Coronary artery (tissue), 2 donors: ENCODE data around the gene PPIH.
"Not testable (repeated sequence)": the region's sequence is repeated elsewhere in the genome, so short reads cannot be mapped to it uniquely, and the experiment has no call there.

Source experiments
- DNase-seq: peaks from one replicate; pipeline ENCODE4 v3.0.0-alpha.2; 2017; ENCODE audit warnings: low spot score
- H3K27ac ChIP-seq, 2 donors: fragments of 200-600 bp; sonication (generic); one replicate each; pipeline ENCODE4 v1.5.1; 2016 to 2019
- H3K4me3 ChIP-seq: fragments of 200-600 bp; sonication (generic); 2 replicates; pipeline ENCODE4 v1.5.1; 2016; ENCODE audit warnings: mild to moderate bottlenecking, moderate library complexity
- TF ChIP-seq, protein P1 (sequence below): fragments of 200-600 bp; sonication (generic); IDR thresholded peaks from one replicate; pipeline ENCODE4 v1.5.1; 2019; ENCODE audit warnings: antibody characterized with exemption

PPIH gene

DNA sequence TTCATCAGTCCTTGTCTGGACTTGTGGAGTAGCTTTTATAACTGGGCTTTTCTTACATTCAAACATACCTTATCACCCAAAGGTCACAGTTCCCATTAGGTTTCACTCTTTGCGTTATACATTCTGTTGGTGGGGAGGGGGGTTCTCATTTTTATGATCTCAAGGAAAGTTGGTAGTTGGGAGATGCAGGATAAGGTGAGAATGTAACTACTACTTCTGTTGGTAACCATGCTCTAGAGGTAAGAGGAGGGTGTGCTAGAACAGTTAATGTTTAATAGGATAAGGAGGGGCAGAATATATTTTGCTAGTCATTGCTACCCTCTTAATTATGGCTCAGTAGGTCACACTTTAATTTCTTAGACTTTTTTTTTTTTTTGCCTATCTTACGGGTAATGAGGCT is 34.7 kb downstream of the PPIH start:
- Histone ChIP-seq H3K4me3 (no peak overlapping the region), H3K27ac (no peak overlapping the region)
- TF ChIP-seq, protein P1, sequence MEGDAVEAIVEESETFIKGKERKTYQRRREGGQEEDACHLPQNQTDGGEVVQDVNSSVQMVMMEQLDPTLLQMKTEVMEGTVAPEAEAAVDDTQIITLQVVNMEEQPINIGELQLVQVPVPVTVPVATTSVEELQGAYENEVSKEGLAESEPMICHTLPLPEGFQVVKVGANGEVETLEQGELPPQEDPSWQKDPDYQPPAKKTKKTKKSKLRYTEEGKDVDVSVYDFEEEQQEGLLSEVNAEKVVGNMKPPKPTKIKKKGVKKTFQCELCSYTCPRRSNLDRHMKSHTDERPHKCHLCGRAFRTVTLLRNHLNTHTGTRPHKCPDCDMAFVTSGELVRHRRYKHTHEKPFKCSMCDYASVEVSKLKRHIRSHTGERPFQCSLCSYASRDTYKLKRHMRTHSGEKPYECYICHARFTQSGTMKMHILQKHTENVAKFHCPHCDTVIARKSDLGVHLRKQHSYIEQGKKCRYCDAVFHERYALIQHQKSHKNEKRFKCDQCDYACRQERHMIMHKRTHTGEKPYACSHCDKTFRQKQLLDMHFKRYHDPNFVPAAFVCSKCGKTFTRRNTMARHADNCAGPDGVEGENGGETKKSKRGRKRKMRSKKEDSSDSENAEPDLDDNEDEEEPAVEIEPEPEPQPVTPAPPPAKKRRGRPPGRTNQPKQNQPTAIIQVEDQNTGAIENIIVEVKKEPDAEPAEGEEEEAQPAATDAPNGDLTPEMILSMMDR, result no peak
- DNase-seq, result no peak

DNA sequence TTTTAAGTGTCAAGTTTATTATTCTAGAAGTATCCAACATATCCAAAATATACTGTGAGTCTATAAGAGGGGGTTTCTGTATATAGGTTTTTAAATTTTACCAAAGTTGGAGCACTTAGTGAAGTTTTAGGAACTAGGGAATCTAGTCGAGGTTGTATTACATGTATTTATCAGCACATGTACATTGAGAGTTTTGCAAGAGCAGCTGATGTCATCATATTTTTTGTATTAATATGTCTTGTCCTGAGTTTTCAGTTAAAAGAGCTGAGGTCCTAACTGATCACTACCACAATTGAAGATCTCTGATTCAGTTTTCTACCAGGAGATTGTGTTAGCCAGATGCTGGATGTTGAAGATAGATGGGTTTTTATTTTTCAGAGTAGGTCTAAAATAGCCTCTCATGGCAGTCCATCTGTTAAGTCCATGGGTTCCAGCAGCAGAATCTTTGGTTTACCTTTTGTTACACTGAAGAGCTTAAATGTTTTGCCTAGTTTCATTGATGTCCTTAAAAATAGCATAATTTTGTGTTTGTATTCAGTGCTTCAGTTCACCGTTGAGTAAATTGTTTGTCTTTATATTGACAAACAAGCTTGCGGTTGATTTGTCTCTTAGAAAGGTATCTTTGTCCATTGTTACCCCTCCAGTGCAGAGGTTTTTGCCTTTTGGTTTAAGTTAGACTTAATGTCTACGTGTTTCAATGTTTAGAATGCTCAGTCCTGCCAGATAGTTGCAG is 40.0 kb downstream of the PPIH start:
- H3K4me3 ChIP-seq, result no peak overlapping the region
- no peak overlapping the region for H3K27ac ChIP-seq
- TF ChIP-seq, protein P1, result no peak
- no peak for DNase-seq

DNA sequence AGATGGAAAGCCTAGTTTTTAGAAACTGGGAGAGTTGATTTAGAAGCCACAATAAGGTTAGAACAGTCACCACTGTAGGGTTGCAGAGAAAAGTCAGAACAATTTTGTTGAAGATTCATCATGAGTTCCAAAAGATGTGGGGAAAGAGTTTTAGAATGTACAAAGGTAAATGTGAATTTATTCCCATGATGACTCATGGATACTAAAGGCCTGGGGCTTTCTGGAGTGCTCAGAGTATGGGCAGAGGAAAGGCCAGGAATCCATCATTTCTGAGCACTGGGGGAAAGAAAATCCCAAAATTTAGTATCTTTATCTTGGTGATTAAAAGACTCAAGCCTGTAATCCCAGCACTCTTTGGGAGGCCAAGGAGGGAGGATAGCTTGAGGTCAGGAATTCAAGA is 41.8 kb downstream of the PPIH start:
- TF ChIP-seq, protein P1, result no peak
- Histone ChIP-seq H3K4me3 (no peak overlapping the region), H3K27ac (no peak overlapping the region)
- DNase-seq, result no peak

DNA sequence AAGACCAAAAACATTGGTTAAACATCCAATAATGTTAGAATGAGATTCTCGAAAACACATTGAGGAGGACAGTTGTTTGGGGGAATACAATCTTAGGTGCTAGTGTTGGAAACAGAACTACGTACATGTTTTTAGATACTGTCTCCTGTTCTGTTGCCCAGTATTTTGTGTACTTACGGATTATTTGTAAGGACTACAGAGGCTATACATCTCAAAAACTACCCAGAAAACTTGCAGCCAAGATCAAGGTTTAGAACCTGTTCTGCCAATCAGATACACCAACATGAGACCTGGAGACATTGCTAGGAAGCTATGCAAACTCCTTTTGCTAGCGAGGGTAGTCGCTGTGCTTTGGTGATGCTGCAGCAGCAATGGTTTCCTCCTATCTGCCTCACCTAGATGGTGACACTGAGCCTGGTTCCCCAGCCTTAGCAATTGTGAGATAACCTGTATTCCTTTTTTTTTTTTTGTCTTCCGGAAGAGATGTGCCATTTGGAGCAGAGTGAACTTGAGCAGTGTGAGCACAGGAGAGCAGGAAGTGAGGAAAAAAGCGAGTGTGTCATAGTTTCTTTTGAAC is 45.8 kb downstream of the PPIH start:
- TF ChIP-seq, protein P1, result no peak
- no peak overlapping the region for H3K27ac ChIP-seq
- no peak overlapping the region for H3K4me3 ChIP-seq

DNA sequence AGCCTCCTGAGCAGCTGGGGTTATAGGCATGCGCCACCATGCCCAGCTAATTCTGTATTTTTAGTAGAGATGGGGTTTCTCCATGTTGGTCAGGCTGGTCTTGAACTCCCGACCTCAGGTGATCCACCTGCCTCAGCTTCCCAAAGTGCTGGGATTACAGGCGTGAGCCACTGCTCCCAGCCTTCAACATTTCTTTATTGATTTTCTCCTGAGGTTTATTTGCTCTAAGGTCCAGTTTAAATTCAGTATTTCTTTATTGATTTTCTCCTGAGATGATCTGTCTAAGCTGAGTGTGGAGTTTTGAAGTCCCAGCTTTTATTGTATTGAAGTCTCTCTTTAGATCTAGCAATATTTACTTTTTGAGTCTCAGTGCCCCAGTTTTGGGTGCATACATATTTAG is 54.6 kb downstream of the PPIH start:
- H3K27ac ChIP-seq, H3K4me3 ChIP-seq, DNase-seq: not testable (repeated sequence)

More for the DNA sequence above, 45.8 kb downstream of the PPIH start:
- DNase-seq, result no peak

DNA sequence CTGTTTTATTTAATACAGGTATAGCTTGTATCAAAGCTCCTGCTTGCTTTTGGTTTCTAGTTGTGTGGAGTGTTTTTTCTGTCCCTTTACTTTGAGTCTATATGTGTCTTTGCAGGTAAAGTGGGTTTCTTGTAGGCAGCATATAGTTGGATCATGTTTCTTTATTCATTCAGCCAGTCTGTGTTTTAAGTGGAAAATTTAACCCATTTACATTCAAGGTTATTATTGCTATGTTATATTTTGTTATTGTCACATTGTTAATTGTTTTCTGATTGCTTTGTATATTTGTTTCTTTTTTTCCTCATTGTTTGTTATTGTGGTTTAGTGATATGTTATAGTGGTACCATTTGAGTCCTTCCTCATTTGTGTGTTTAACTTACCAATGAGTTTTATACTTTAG is 55.1 kb downstream of the PPIH start:
- TF ChIP-seq, protein P1, result no peak
- Histone ChIP-seq H3K4me3 (no peak overlapping the region), H3K27ac (no peak overlapping the region)
- no peak for DNase-seq

DNA sequence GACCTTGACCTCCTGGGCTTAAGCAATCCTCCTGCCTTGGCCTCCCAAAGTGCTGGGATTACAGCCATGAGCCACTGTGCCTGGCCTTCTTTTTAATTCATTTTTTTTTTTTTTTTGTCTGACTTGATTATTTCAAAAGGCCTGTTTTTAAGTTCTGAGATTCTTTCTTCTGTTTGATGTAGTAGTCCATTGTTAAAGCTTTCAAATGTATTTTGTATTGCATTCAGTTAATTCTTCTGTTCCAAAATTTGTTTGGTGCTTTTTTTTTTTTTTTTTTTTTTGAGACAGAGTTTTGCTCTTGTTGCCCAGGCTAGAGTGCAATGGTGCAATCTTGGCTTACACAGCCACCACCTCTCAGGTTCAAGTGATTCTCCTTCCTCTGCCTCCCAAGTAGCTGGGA is 56.2 kb downstream of the PPIH start:
- not testable (repeated sequence) for DNase-seq, H3K27ac ChIP-seq, H3K4me3 ChIP-seq

DNA sequence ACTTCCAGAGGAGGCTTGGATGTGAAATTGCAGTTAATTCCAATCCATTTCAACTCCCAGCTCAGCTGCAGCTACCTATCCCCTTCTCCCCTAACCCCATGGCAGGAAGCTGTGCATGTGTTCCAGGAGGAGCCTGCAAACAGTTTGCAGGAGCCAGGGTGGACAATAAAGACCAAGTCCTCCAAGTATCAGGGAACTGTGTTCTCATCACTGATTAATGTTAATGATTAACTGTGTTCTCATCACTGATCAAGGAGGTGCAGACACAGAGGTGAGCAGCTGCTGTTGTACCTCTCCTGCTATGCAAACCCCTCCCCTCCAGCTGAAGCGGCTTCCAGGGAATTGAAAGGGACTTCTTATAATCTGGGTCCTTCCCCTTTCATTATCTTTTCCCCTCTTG is 62.6 kb downstream of the PPIH start:
- H3K4me3 ChIP-seq, result no peak overlapping the region
- no peak for DNase-seq
- no peak overlapping the region for H3K27ac ChIP-seq
- TF ChIP-seq, protein P1, result no peak
